NCI-H69 (cell line): ENCODE results near the gene FAM83D.
"Not testable (repeated sequence)": the region's sequence is repeated elsewhere in the genome, so short reads cannot be mapped to it uniquely, and the experiment has no call there.

Source experiments
- DNase-seq: peaks from one replicate; lab custom pipeline; 2025; lab: John Stamatoyannopoulos, UW

Gene FAM83D

GRCh38 chr20:38934530-38934929 lies 8.3 kb downstream of the FAM83D start:
- DNase-seq: no peak

DNA sequence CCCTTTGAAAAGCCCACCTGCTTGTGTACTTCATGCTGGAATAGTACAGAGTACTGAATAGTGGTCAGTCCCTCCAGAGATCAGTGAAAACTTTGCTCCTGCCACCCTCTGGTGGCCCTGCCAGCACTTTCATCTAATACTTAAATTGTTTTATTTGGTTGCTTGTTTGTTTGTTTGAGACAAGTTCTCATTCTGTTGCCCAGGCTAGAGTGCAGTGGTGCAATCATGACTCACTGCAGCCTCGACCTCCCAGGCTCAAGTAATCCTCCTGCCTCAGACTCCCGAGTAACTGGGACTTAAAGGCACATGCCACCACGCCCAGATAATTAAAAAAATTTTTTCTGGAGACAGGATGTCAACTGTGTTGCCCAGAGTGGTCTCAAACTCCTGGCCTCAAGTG lies 9.1 kb downstream of the FAM83D start:
- no peak for DNase-seq

DNA sequence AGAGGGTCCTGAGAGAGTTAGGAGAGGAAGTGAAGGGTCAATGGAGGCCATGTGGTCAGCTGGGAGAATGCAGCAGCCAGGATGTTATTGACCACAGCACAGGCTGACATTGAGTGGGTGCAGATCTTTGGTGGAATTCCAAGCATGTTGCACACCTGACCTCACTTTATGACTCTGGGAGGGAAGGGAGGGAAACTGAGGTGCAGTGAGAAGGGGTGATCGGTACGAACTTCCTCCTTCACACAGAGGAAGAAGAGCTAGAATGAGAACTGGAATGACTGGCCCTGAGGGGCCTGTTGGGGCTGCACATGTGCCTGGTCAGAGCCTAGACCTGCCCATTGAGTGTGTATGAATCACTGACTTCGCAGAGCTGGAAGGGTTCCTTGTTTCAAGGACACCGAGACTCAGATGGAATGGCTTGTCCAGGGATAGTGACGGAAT lies 9.8 kb downstream of the FAM83D start:
- no peak for DNase-seq

GRCh38 chr20:38937000-38937399 lies 10.8 kb downstream of the FAM83D start:
- no peak for DNase-seq

DNA sequence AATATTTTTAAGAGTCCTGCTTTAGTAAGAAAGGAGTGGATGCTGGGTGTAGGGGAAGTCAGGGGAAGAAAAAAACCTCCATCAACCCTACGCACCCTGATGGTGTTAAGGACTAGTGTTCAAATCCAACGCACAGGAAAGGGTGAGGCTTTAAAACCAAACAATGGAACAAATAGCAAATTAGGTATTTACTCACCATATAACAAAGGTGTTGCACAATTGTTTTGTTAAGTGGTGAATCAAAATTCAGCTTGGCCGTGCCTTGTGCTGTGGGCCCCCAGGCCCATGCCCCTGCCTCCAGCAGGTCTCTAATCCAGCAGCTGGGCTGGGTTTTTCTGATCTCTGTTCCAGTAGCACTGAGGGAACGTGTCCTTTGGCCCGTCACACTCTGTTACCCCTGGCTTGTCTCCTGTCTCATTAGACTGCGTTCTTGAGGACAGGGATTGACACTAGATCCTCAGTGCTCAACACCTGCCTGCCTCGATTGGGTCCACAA lies 11.8 kb downstream of the FAM83D start:
- DNase-seq: no peak

DNA sequence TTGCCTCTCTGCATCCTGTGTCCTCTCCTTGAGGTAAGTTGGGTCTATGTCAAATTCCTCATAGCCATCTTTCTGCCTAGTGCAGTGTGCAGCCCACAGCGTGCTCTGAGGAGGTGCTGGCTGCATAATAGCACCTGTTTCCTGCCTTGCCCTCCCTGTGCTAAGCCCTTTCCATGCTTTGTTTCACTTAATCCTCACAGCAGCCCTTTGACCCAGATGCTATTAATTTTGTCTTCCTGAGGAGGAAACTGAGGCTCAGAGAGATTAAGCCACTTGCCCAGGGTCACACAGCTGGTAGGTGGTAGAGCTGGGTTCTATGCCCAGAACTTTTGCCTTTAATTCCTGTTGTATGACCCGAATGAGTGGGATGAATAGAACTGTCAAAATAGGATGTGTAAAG lies 13.5 kb downstream of the FAM83D start:
- no peak for DNase-seq

- no peak for DNase-seq
Observed at GRCh38 chr20:38940644-38941043, 14.4 kb downstream of the FAM83D start.

- no peak for DNase-seq
Observed at GRCh38 chr20:38941726-38942389, 15.6 kb downstream of the FAM83D start.

GRCh38 chr20:38945012-38945411 lies 18.8 kb downstream of the FAM83D start:
- no peak for DNase-seq

DNA sequence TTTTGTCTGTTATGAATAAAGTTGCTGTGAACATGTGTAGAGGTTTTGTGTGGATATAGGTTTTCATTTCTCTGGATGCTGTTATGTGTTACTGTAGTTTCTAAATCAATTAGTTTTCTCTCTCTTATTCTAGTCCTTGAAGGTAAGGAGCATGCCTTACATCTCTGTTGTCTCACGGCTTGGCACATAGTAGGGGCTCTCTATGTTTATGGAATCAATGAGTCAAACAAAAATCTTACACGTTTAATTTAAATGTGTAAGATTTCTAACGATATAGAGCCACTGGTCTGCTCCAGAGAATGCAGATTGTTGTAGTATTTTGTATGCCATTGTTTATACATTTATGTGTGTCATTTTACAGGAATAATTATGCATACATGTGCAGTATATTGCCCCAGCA lies 20.6 kb downstream of the FAM83D start:
- no peak for DNase-seq

GRCh38 chr20:38947931-38948362 lies 21.7 kb downstream of the FAM83D start:
- no peak for DNase-seq

- DNase-seq: no peak
Observed at GRCh38 chr20:38950254-38950653, 24.0 kb downstream of the FAM83D start.

- no peak for DNase-seq
Observed at GRCh38 chr20:38951611-38952010, 25.4 kb downstream of the FAM83D start.

- DNase-seq: no peak
Observed at GRCh38 chr20:38952153-38952552, 25.9 kb downstream of the FAM83D start.

DNA sequence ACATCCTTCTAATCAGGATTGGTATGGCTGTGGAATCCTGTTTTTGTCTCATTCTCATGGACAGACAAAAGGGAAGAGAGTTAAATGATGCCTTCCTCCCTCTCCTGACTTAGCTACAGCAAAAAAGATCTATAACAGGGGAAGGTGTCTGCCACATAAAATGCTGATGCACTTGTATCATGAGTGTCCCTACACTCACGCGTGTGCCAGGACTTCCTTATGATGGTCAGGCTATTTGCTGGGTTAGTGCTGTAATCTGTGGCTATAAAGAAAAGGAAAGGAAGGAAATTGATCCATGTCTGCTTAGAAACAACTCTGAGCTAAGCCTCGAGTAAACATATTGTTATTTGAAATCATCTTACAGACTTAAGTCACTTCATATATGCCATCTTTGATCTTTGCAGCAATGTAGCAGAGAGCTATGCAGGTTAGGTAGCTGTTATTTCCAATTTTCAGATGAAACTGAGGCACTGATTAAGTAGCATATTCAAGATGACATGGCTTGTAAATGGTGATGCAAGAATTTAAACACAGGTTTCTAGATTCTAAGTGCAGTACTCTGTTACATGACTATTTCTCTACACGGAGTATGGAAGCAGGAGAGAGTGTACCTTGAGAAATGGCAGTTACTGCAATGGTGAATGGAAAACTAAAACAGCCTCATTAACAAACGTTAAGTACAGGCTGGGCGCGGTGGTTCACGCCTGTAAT lies 27.6 kb downstream of the FAM83D start:
- DNase-seq: no peak

GRCh38 chr20:38957235-38957876 lies 31.1 kb downstream of the FAM83D start:
- DNase-seq: peak; percentile 2

DNA sequence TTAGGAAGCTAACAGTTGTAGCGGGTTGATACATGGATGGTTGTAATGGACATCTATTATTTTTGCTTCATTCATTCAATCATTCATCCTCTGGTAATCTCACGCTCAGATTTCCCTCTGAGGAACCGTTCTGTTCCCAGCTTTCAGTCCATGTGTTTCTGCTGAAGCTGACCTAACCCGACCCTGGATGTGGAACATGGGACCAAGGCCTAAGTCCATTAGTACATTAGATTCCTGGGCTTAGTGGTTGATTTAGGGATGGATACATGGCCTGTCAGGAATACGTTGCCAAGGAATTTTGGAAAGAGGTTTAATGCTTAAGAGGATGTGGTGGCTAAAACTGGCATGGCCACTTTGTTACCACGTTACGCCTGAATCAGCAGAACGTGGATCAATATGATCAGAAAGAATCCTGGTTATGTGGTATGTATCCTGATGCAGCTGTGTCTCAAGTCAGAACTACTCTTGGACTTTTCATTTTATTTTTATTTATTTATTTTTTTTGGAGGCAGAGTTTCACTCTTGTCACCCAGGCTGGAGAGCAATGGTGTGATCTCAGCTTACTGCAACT lies 31.8 kb downstream of the FAM83D start:
- no peak for DNase-seq

GRCh38 chr20:38960187-38960687 lies 34.0 kb downstream of the FAM83D start:
- DNase-seq: not testable (repeated sequence)

GRCh38 chr20:38961530-38962043 lies 35.4 kb downstream of the FAM83D start:
- peak; percentile 21 for DNase-seq

DNA sequence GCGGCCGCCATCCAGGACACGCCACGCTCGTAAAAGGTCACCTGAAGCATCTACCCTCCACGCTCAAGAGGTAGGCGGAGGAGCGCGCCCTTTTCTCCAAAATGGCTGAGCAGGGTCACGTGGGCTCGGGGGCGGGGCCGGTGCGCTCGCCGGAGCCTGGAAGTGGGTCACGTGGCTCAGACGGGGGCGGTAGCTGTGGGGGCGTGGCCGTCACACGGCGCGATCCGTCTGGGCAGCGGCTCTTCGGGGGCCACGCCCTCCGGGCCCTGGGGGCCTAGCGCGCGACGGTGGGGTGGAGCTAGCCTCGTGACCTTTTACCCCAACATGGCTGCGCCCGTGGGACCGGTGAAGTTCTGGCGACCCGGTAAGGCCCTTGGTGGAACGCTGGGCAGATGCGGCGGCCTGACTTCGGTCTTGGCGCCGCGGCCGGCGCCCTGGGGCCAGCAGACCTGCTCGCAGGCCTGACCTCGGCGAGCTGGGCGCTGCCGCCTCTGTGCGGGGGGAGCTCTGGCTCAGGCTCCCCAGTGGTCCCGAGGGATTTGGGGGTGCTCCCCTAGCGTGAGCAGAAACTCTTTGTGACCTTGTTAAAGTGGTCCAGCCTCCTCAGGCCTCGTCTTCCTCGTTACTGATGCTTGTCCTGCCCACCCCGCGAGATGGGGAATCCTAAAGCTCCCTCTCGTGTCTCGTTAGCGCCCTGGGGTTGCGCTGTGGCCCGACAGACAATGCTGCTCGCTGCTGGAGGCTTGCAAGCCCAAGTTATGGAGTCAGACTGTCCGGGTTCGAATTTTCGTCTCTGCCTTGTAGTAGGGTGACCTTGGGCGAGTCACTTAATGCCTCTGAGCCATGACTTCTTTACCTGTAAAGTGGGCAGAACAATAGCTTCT lies 36.1 kb downstream of the FAM83D start, which contains the start of gene DHX35:
DHX35 (plus strand) TSS at position 301 of the 884 bp plus-strand sequence; CDS start at position 325, 24 bp downstream.
- peak; percentile 95 for DNase-seq

DNA sequence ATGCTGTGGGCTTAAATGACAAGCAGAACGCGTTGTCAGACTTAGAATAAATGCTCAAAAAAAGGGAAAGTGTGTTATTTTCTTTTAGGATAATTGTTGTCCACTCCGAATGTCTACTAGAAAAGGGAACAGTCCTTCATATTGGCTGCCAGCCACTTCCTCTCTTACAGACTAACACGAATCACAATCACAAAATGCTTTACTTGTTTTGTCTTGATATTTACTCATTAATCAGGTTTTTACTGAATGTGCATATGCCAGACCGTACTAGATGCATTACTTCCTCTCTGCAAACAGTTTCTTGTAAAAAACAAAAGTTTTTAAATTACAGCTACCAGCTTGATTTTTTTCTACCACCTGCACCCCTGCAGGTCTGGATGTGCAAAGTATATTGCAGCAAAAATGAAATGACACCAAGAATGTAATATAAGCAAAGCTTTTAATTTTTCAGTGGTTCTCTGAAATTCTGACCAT lies 36.7 kb downstream of the FAM83D start:
- no peak for DNase-seq
